HG03457 (cell line): ENCODE measurements around the gene QDPR.
"Not testable (repeated sequence)": the region's sequence is repeated elsewhere in the genome, so short reads cannot be mapped to it uniquely, and the experiment has no call there.

Experiments
- ATAC-seq: cut with Tn5 transposase; IDR thresholded peaks from one replicate; pipeline ENCODE4 v1.9.1; 2021; ENCODE audit warnings: moderate number of reproducible peaks; ENCODE audit not compliant: unreplicated experiment

The QDPR gene

GRCh38 chr4:17492058-17492741 is 19.7 kb downstream of the QDPR start:
- no peak for ATAC-seq

GRCh38 chr4:17491196-17491595 is 20.7 kb downstream of the QDPR start:
- no peak for ATAC-seq

GRCh38 chr4:17490575-17491059 is 21.3 kb downstream of the QDPR start:
- ATAC-seq, result no peak

- no peak for ATAC-seq
Observed at GRCh38 chr4:17489721-17490120, 22.2 kb downstream of the QDPR start.

- ATAC-seq, result no peak
Observed at GRCh38 chr4:17489123-17489522, 22.8 kb downstream of the QDPR start.

- no peak for ATAC-seq
Observed at GRCh38 chr4:17482716-17483115, 29.2 kb downstream of the QDPR start.

- ATAC-seq, result no peak
Observed at GRCh38 chr4:17480955-17481354, 30.9 kb downstream of the QDPR start.

GRCh38 chr4:17480210-17480927 is 31.5 kb downstream of the QDPR start:
- no peak for ATAC-seq

- no peak for ATAC-seq
Observed at GRCh38 chr4:17477774-17478472, 34.0 kb downstream of the QDPR start.

GRCh38 chr4:17476853-17477252 is 35.0 kb downstream of the QDPR start:
- ATAC-seq, result no peak

GRCh38 chr4:17475481-17475880 is 36.4 kb downstream of the QDPR start:
- no peak for ATAC-seq

- no peak for ATAC-seq
Observed at GRCh38 chr4:17469931-17470674, 41.8 kb downstream of the QDPR start.

GRCh38 chr4:17468619-17469221 is 43.2 kb downstream of the QDPR start:
- no peak for ATAC-seq

- ATAC-seq, result no peak
Observed at GRCh38 chr4:17463606-17464005, 48.3 kb downstream of the QDPR start.

GRCh38 chr4:17450269-17450804 is 61.6 kb downstream of the QDPR start:
- no peak for ATAC-seq

- ATAC-seq, result no peak
Observed at GRCh38 chr4:17448689-17449088, 63.2 kb downstream of the QDPR start.

- ATAC-seq, result peak; percentile 88
Observed at GRCh38 chr4:17447675-17448298, 64.1 kb downstream of the QDPR start.

GRCh38 chr4:17447056-17447455 is 64.8 kb downstream of the QDPR start:
- ATAC-seq, result no peak

GRCh38 chr4:17442477-17442876 is 69.4 kb downstream of the QDPR start:
- ATAC-seq, result not testable (repeated sequence)

GRCh38 chr4:17437396-17437795 is 74.5 kb downstream of the QDPR start:
- no peak for ATAC-seq
